GM21528 (cell line): ENCODE results near the gene RABGEF1.
"Not testable (repeated sequence)": the region's sequence is repeated elsewhere in the genome, so short reads cannot be mapped to it uniquely, and the experiment has no call there.

ENCODE experiments used
- ATAC-seq: cut with Tn5 transposase; IDR thresholded peaks from one replicate; pipeline ENCODE4 v1.9.1; 2021; ENCODE audit warnings: mild to moderate bottlenecking, moderate library complexity; ENCODE audit not compliant: unreplicated experiment, low FRiP score

Gene RABGEF1

DNA sequence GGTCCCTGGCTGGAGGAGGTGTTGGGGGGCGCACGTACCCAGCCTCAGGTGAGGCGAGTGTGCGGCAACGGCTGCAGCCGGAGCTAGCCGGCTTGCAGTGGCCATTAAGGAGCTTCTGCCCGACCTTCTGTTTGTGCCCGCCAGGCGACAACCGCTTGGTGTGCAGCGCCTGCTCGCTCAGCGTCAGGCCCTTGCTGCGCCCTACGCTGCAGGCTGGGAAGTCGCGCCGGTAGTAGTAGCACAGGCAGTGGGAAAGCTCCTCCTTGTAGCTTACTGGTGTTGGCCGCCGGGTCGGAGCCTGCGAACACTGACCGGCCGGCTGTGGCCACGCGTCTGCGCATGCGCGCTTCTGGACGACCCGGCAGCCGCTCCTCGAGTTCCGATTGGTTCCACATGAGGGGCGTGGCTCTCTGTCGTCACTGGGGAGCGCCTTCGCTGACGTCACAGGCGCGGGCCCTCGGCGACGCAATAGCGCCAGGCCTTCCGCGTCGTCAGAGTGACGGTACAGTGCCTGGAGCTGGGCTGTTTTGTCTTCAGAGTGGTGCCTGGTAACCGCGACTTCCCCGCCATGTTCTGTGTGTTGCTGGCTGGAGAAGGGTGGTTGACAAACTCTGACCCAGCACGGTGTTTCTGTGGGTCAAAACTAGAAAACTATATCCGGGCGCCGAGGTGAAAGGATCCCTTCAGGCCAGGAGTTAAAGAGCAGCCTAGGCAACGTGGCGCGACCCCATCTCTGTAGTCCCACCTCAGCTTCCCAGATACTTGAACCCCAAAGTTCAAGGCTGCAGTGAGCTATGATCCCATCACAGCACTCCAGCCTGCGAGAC, 104.2 kb downstream of the RABGEF1 start:
- peak; percentile 91 for ATAC-seq

- ATAC-seq: no peak
Observed at GRCh38 chr7:66845379-66846095, 105.0 kb downstream of the RABGEF1 start.

DNA sequence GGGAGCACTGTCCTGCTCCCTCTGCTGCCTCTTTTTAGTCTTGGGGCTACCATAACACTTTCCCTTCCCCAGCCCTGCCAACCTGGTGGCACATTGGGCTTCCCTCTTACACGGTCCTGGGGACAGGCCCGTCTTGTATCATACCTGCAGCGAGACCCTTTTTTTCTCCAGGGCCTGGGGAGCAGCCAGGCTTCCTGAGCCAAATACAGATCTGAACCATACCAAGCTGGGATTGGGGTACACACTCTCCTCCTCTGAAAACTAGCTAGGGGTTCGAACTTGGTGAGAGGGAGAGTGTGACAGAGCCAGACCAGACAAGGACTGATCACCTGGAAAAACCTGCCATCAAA, 105.5 kb downstream of the RABGEF1 start:
- not testable (repeated sequence) for ATAC-seq

- not testable (repeated sequence) for ATAC-seq
Observed at GRCh38 chr7:66847523-66847855, 107.0 kb downstream of the RABGEF1 start.

GRCh38 chr7:66847879-66848790, 107.6 kb downstream of the RABGEF1 start:
- ATAC-seq: no peak

GRCh38 chr7:66859339-66859738, 118.8 kb downstream of the RABGEF1 start:
- no peak for ATAC-seq

DNA sequence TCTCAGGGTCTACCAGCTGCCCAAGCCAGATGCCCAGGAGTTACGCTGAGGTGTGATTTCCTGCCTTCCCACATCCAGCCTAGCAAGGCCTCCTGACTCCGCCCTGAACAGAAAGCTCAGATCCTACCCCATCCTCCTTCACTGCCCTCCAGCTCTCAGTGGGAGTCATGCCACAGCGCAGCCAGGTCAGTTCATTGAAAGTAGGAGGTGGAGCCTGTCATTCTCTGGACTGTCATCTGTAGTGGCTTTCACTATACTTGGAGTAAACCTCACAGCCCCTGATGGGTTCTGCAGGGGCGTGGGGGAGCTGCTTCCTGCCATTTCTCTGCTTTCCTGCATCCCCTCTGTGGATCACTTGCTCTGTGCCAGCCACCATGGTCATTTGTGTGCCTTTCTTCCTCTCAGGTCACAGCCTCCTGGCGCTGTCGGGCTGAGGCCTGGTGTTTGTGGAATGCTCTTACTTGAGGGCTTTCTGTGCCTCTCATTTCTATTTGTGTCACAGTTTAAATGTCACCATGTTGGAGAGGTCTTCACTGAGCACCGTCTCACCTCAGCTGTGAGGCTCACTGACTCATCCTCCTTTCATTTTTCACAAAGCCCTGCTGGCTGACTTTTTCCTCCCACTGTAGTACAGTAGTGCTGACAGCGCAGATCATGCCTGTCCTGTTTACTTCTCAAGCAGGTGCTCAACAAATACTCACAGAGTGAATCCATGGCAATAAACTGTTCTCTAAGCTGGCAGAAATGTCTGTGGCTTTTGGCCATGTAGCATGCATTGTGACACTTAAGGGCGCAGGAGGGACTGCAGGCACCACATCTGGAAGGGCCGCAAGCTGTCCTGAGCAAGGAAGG, 119.5 kb downstream of the RABGEF1 start:
- ATAC-seq: no peak

DNA sequence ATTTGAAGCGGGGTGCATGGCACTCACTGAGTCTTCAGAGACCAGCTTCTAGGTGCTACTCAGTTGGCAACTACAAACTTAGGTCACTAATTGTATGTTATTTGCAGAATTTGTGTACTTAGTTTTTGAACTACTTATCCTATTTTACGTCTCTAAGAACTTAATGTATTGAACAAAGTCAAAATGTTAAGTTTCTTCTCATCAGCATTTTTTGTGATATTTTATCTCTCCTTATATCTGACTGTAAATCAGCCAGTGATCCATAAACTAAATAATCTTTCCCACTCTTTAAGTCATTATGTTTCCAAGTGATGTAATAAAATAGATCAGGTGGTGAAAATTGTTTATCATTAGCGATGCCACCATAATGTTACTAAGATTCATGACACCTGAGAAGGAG, 120.2 kb downstream of the RABGEF1 start:
- no peak for ATAC-seq
